ENCODE measurements around the gene FYN.

Gene FYN

GRCh38 chr6:111674883-111675282 is 198.4 kb downstream of the FYN start:
- no peak for DNase-seq (ENCODE audit: low read depth in 2 of 2)
- no peak for TF ChIP-seq CTCF (IDR thresholded peaks at IDR 0.05; ENCODE audit: low read depth, low read length)
- H3K4me3 ChIP-seq (replicated peaks in 1 of 2; ENCODE audit: low read depth in 2 of 2, low read length in 2 of 2), result no peak overlapping the region

DNA sequence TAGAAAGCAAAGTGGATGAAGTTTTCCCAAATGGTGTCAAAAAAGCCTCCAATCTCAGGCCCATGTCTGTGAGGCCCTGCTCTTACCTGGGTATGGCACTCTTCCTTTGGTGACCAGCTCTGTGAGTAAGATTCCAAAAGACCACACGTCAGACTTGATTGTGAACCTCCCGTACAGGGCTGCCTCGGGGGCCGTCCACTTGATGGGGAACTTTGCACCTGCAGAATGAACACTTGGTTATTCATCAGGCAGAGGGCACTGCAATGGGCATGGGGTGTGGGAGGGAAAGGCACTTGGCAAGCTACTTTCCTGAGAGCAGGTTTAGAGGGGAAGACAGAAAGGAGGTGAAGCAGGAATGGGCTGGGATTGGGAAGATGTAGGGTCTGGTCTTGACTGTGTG is 198.8 kb downstream of the FYN start:
- DNase-seq (ENCODE audit: low read depth in 2 of 2), result no peak
- H3K4me3 ChIP-seq (replicated peaks in 1 of 2; ENCODE audit: low read depth in 2 of 2, low read length in 2 of 2), result no peak overlapping the region
- TF ChIP-seq CTCF (IDR thresholded peaks at IDR 0.05; ENCODE audit: low read depth, low read length), result no peak

DNA sequence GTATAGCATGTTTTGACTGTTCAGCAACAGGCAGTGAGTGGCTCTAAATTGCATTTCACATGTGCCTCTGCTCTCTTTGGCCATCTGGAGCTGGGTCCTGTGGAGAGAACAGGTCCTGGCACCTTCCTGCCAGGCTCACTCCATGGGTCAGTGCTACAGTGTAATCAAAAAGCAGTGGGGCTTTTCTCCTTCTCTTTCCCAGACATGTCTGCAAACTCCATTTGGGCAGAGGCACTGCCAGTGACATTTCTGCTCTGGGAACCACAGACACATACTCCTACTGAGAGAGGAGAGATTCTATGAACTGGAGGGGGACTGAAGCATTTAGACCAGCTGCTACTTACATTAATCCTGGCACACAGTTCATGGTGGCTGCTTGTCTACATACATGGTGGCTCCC is 199.3 kb downstream of the FYN start:
- no peak for DNase-seq (ENCODE audit: low read depth in 2 of 2)
- TF ChIP-seq CTCF (IDR thresholded peaks at IDR 0.05; ENCODE audit: low read depth, low read length), result no peak
- H3K4me3 ChIP-seq (replicated peaks in 1 of 2; ENCODE audit: low read depth in 2 of 2, low read length in 2 of 2), result no peak overlapping the region

GRCh38 chr6:111673532-111673931 is 199.7 kb downstream of the FYN start:
- H3K4me3 ChIP-seq (replicated peaks in 1 of 2; ENCODE audit: low read depth in 2 of 2, low read length in 2 of 2), result no peak overlapping the region
- DNase-seq (ENCODE audit: low read depth in 2 of 2), result no peak
- TF ChIP-seq CTCF (IDR thresholded peaks at IDR 0.05; ENCODE audit: low read depth, low read length), result no peak

GRCh38 chr6:111672761-111673450 is 200.3 kb downstream of the FYN start:
- no peak for DNase-seq (ENCODE audit: low read depth in 2 of 2)
- no peak for TF ChIP-seq CTCF (IDR thresholded peaks at IDR 0.05; ENCODE audit: low read depth, low read length)
- H3K4me3 ChIP-seq (replicated peaks in 1 of 2; ENCODE audit: low read depth in 2 of 2, low read length in 2 of 2), result no peak overlapping the region

DNA sequence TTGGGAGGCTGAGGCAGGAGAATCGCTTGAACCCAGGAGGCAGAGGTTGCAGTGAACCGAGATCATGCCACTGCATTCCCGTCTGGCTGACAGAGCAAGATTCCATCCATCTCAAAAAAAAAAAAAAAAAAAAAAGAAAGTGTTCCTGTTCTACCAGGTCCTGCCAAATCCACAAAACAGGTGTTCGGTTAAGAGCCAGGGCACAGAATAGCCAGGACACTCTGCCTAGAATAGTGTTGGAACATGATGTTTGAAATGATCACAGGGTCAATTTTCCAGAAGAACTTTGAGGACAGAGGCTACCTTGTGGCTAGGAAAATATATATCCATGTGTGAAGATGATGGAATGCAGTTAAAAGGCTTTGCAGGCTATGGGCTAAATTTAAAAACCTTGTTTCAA is 203.9 kb downstream of the FYN start:
- H3K4me3 ChIP-seq (replicated peaks in 1 of 2; ENCODE audit: low read depth in 2 of 2, low read length in 2 of 2), result no peak overlapping the region
- TF ChIP-seq CTCF (IDR thresholded peaks at IDR 0.05; ENCODE audit: low read depth, low read length), result no peak
- DNase-seq (ENCODE audit: low read depth in 2 of 2), result no peak

GRCh38 chr6:111668410-111668809 is 204.8 kb downstream of the FYN start:
- TF ChIP-seq CTCF (IDR thresholded peaks at IDR 0.05; ENCODE audit: low read depth, low read length), result peak; percentile 26
- no peak for DNase-seq (ENCODE audit: low read depth in 2 of 2)
- H3K4me3 ChIP-seq (replicated peaks in 1 of 2; ENCODE audit: low read depth in 2 of 2, low read length in 2 of 2), result no peak overlapping the region

Data from cardiac fibroblast (primary cell).